Vagina (tissue), 2 donors: Measurements from ENCODE around the gene IST1.

Source experiments
- CTCF ChIP-seq, 3 experiments: fragments of 450-650 bp in 2 of 3; fragments of 200-600 bp in 1 of 3; sonication (generic) in 1 of 3; IDR thresholded peaks; one replicate each; pipeline ENCODE4 v1.5.1; 2017 to 2019; ENCODE audit warnings: antibody characterized with exemption in 3 of 3, mild to moderate bottlenecking in 2 of 3, moderate library complexity in 2 of 3
- POLR2AphosphoS5 ChIP-seq, 2 donors: sonication (generic); formaldehyde crosslinking; IDR thresholded peaks; one replicate each; pipeline ENCODE4 v1.9.0; 2017; ENCODE audit warnings: antibody characterized with exemption in 2 of 2, mild to moderate bottlenecking in 2 of 2, low read depth in 1 of 2; ENCODE audit not compliant: insufficient read depth in 1 of 2

DNA sequence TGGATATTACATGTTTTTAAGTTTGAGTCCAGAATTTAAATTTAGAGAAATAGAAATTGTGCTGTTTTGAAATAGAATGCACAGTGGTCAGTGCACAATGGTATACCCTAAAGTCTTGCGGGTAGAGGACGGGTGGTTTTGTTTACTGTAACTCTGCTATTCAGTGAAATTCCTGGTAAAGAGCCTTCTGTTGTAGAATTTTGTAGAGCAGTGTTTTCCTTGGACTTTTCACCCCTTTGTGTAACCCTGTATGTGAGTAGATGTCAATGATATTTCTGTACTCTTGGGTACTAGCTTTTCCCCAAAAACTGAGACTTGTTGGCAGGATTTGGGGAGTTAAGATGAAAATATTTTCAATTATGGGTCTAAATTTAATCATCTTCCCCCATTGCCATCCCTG, 19.5 kb downstream of the IST1 start:
- TF ChIP-seq POLR2AphosphoS5 (IDR thresholded peaks at IDR 0.05; ENCODE audit: insufficient read depth in 1 of 2, low read depth in 1 of 2) (no peak), CTCF (IDR thresholded peaks at IDR 0.05) (no peak)
